Forelimb muscle (tissue), 1 donor: ENCODE measurements around the gene EFCAB5. TPM values are rescaled to one million over a fixed set of nuclear protein-coding genes. Genes with fewer than 3 reads are reported as not detected.
"Not testable (repeated sequence)": the region's sequence is repeated elsewhere in the genome, so short reads cannot be mapped to it uniquely, and the experiment has no call there.

ENCODE experiments used
- DNase-seq: peaks from one replicate; pipeline ENCODE4 v3.0.0-alpha.2; 2013; ENCODE audit warnings: low read depth
- polyA plus RNA-seq: library from polyadenylated mRNA; unstranded; fragments of 120-200 nt; gene quantifications from one replicate; pipeline ENCODE4 v1.2.1, GENCODE V29; 2013; ENCODE audit not compliant: insufficient read length

Gene EFCAB5
- polyA plus RNA-seq, 1 donor, result 0.85 TPM

GRCh38 chr17:30095507-30096244 lies 154.2 kb downstream of the EFCAB5 start:
- DNase-seq, result no peak

- no peak for DNase-seq
Measured at GRCh38 chr17:30101686-30102390, 160.4 kb downstream of the EFCAB5 start.

GRCh38 chr17:30103921-30104320 lies 162.5 kb downstream of the EFCAB5 start:
- no peak for DNase-seq

GRCh38 chr17:30104575-30105339 lies 163.3 kb downstream of the EFCAB5 start:
- peak; percentile 73 for DNase-seq

- no peak for DNase-seq
Measured at GRCh38 chr17:30112794-30113193, 171.4 kb downstream of the EFCAB5 start.

GRCh38 chr17:30113213-30113612 lies 171.8 kb downstream of the EFCAB5 start:
- no peak for DNase-seq

- no peak for DNase-seq
Measured at GRCh38 chr17:30116345-30116660, 174.9 kb downstream of the EFCAB5 start.

- peak; percentile 90 for DNase-seq
Measured at GRCh38 chr17:30116661-30117551, 175.5 kb downstream of the EFCAB5 start, which contains the start of gene NSRP1. TSS of gene NSRP1 (plus strand) at chr17:30116816. CDS start at chr17:30116844, 28 bp downstream.

GRCh38 chr17:30117675-30118081 lies 176.2 kb downstream of the EFCAB5 start:
- no peak for DNase-seq

GRCh38 chr17:30118635-30119034 lies 177.2 kb downstream of the EFCAB5 start:
- DNase-seq, result not testable (repeated sequence)

GRCh38 chr17:30124273-30124796 lies 182.9 kb downstream of the EFCAB5 start:
- no peak for DNase-seq

- DNase-seq, result no peak
Measured at GRCh38 chr17:30130121-30130520, 188.7 kb downstream of the EFCAB5 start.

GRCh38 chr17:30132615-30133014 lies 191.2 kb downstream of the EFCAB5 start:
- no peak for DNase-seq

- DNase-seq, result no peak
Measured at GRCh38 chr17:30133197-30133596, 191.8 kb downstream of the EFCAB5 start.

GRCh38 chr17:30134551-30134950 lies 193.1 kb downstream of the EFCAB5 start:
- DNase-seq, result no peak

GRCh38 chr17:30137158-30137557 lies 195.7 kb downstream of the EFCAB5 start:
- no peak for DNase-seq

GRCh38 chr17:30147860-30148259 lies 206.4 kb downstream of the EFCAB5 start:
- DNase-seq, result not testable (repeated sequence)

- no peak for DNase-seq
Measured at GRCh38 chr17:30148376-30148775, 206.9 kb downstream of the EFCAB5 start.

GRCh38 chr17:30151471-30151870 lies 210.0 kb downstream of the EFCAB5 start:
- DNase-seq, result no peak

GRCh38 chr17:30153463-30153862 lies 212.0 kb downstream of the EFCAB5 start:
- DNase-seq, result no peak

- no peak for DNase-seq
Measured at GRCh38 chr17:30155389-30155788, 214.0 kb downstream of the EFCAB5 start.
